ENCODE measurements around the gene KRTAP10-2. TPM values are rescaled to one million over a fixed set of nuclear protein-coding genes. Genes with fewer than 3 reads are reported as not detected.

The KRTAP10-2 gene
- total RNA-seq, 1 experiment from 2014 or later: not detected

DNA sequence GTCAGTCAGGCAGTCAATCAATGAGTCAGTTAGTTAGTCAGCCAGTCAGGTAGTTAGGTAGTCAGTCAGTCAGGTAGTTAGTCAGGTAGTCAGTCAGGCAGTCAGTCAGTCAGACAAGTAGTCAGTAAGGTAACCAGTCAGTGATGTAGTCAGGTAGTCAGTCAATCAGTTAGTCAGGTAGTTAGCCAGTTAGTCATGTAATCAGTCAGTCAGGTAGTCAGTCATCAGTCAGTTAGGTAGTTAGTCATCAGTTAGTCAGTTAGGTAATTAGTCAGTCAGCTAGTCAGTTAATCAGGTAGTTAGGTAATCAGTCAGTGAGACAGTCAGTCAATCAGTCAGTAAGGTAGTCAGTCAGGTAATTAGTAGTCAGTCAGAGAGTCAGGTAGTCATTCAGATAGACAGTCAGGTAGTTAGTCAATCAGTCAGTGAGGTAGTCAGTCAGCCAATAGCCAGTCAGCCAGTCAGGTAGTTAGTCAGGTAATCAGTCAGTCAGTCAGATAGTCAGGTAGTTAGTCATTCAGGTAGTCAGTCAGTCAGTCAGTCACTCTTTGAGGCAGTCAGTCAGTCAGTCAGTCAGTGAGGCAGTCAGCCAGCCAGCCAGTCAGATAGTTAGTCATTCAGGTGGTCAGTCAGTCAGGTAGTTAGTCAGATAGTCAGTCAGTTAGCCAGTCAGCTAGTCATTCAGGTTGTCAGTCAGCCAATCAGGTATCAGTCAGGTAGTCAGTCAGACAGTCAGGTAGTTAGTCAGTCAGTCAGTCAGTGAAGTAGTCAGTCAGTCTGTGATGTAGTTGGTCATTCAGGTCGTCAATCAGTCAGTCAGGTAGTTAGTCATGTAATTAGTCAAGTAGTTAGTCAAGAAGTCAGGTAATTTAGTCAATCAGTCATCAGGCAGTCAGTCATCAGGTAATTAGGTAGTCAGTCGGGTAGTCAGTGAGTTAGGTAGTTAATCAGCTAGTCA is 26.6 kb downstream of the KRTAP10-2 start:
- CTCF ChIA-PET: no interaction called here
- intact Hi-C loops (cut with micrococcal nuclease): no loop called here

More for the DNA sequence above, 26.6 kb downstream of the KRTAP10-2 start:
- Histone ChIP-seq H3K4me1 (ENCODE audit: control insufficient read depth in 1 of 2, insufficient read depth in 2 of 2, low read length in 2 of 2) (no peaks in the 10 kb centered on the region), H3K79me2 (ENCODE audit: insufficient read depth, low read length) (no peaks in the 10 kb centered on the region), H3K4me3 (replicated peaks in 1 of 2; ENCODE audit: low read depth in 1 of 2, low read length in 2 of 2) (no peak overlapping the region), H3K27me3 (ENCODE audit: insufficient read depth, low read length) (no peaks in the 10 kb centered on the region), H3K9me3 (ENCODE audit: control insufficient read depth in 1 of 2, insufficient read depth in 1 of 2, low read depth in 1 of 2, low read length in 2 of 2) (peaks cover 4 to 17% of the 10 kb centered on the region in 2 experiments; a peak in 1 of 4 replicates), H3K4me2 (ENCODE audit: low read length) (no peak overlapping the region), H2AFZ (ENCODE audit: low read depth, low read length, poor library complexity, severe bottlenecking) (no peak overlapping the region), H3K36me3 (ENCODE audit: control insufficient read depth in 1 of 2, insufficient read depth in 2 of 2, low read length in 2 of 2) (no peaks in the 10 kb centered on the region), H3K9me2 (ENCODE audit: insufficient read depth) (no peaks in the 10 kb centered on the region), H3K27ac (ENCODE audit: low read depth, low read length) (no peak overlapping the region), H4K20me1 (ENCODE audit: insufficient read depth) (no peaks in the 10 kb centered on the region), H3K9ac (ENCODE audit: low read length) (no peak overlapping the region)
- POLR2A ChIA-PET: no interaction called here
- BruUV-seq (replicated peaks): no TSS peak
- TF ChIP-seq JUND (IDR thresholded peaks at IDR 0.05) (no peak), ELF1 (IDR thresholded peaks at IDR 0.05; ENCODE audit: borderline replicate concordance, low read depth) (no peak), RAD21 (IDR thresholded peaks at IDR 0.05; ENCODE audit: low read depth) (no peak), SRF (IDR thresholded peaks at IDR 0.05; ENCODE audit: low read depth) (no peak), POLR2AphosphoS5 (IDR thresholded peaks at IDR 0.05; ENCODE audit: low read depth, low read length) (no peak), CBX3 (IDR thresholded peaks at IDR 0.05; ENCODE audit: low read depth) (no peak), ZFX (IDR thresholded peaks at IDR 0.05) (no peak), EZH2phosphoT487 (IDR thresholded peaks at IDR 0.05; ENCODE audit: borderline replicate concordance) (no peak)
- TF ChIP-seq, protein P1, sequence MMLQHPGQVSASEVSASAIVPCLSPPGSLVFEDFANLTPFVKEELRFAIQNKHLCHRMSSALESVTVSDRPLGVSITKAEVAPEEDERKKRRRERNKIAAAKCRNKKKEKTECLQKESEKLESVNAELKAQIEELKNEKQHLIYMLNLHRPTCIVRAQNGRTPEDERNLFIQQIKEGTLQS (IDR thresholded peaks at IDR 0.05): no peak
- TF ChIP-seq, protein P2, sequence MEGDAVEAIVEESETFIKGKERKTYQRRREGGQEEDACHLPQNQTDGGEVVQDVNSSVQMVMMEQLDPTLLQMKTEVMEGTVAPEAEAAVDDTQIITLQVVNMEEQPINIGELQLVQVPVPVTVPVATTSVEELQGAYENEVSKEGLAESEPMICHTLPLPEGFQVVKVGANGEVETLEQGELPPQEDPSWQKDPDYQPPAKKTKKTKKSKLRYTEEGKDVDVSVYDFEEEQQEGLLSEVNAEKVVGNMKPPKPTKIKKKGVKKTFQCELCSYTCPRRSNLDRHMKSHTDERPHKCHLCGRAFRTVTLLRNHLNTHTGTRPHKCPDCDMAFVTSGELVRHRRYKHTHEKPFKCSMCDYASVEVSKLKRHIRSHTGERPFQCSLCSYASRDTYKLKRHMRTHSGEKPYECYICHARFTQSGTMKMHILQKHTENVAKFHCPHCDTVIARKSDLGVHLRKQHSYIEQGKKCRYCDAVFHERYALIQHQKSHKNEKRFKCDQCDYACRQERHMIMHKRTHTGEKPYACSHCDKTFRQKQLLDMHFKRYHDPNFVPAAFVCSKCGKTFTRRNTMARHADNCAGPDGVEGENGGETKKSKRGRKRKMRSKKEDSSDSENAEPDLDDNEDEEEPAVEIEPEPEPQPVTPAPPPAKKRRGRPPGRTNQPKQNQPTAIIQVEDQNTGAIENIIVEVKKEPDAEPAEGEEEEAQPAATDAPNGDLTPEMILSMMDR (IDR thresholded peaks at IDR 0.05 in 2 of 3, conservative IDR thresholded peaks at IDR 0.05 in 1 of 3; ENCODE audit: borderline replicate concordance in 1 of 3, insufficient read depth in 1 of 3, low read depth in 2 of 3, low read length in 2 of 3): no peak
- TF ChIP-seq, protein P3, sequence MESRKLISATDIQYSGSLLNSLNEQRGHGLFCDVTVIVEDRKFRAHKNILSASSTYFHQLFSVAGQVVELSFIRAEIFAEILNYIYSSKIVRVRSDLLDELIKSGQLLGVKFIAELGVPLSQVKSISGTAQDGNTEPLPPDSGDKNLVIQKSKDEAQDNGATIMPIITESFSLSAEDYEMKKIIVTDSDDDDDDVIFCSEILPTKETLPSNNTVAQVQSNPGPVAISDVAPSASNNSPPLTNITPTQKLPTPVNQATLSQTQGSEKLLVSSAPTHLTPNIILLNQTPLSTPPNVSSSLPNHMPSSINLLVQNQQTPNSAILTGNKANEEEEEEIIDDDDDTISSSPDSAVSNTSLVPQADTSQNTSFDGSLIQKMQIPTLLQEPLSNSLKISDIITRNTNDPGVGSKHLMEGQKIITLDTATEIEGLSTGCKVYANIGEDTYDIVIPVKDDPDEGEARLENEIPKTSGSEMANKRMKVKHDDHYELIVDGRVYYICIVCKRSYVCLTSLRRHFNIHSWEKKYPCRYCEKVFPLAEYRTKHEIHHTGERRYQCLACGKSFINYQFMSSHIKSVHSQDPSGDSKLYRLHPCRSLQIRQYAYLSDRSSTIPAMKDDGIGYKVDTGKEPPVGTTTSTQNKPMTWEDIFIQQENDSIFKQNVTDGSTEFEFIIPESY (IDR thresholded peaks at IDR 0.05; ENCODE audit: extremely low read depth, insufficient replicate concordance, low read length): no peak
- ATAC-seq: no peak
- RAD21 ChIA-PET (ENCODE audit: low non-redundant PET in 1 of 2, low total read pairs in 2 of 2, uncharacterized antibody in 2 of 2, unreplicated experiment in 2 of 2): no interaction called here
- no peak for DNase-seq (ENCODE audit: low read depth, low spot score)

Data from HCT116 (cell line).